ENCODE results near the gene MYF6. TPM values are rescaled to one million over a fixed set of nuclear protein-coding genes. Genes with fewer than 3 reads are reported as not detected.

The MYF6 gene
- total RNA-seq, 1 donor from 2014 or later, result not detected

- Mint-ChIP-seq H3K4me1 (no peaks in the 10 kb centered on the region), H3K27ac (no peak overlapping the region), H3K27me3 (no peaks in the 10 kb centered on the region), H3K36me3 (ENCODE audit: low read depth) (no peaks in the 10 kb centered on the region), H3K9me3 (no peaks in the 10 kb centered on the region), H3K4me3 (no peak overlapping the region)
- TF ChIP-seq CTCF (IDR thresholded peaks at IDR 0.05), result no peak
- DNase-seq (no peak), ATAC-seq (ENCODE audit: low read depth) (no peak)
- intact Hi-C loops (cut with micrococcal nuclease), result no loop called here
- ChIA-PET CTCF (no interaction called here), POLR2A (no interaction called here)
These were observed 30.6 kb upstream of the MYF6 start for GRCh38 chr12:80676856-80677255.

GRCh38 chr12:80677994-80678393 lies 29.4 kb upstream of the MYF6 start:
- no peaks in the 10 kb centered on the region for H3K36me3 Mint-ChIP-seq (ENCODE audit: low read depth)

GRCh38 chr12:80679346-80680131 lies 27.9 kb upstream of the MYF6 start:
- Mint-ChIP-seq H3K4me1 (no peaks in the 10 kb centered on the region), H3K27ac (no peak overlapping the region), H3K9me3 (no peaks in the 10 kb centered on the region), H3K4me3 (no peak overlapping the region), H3K36me3 (ENCODE audit: low read depth) (no peaks in the 10 kb centered on the region), H3K27me3 (no peaks in the 10 kb centered on the region)
- CTCF ChIA-PET, result no interaction called here
- DNase-seq (no peak), ATAC-seq (ENCODE audit: low read depth) (no peak)
- POLR2A ChIA-PET, result no interaction called here
- no peak for TF ChIP-seq CTCF (IDR thresholded peaks at IDR 0.05)
- intact Hi-C loops (cut with micrococcal nuclease), result no loop called here

More at GRCh38 chr12:80677994-80678393, 29.4 kb upstream of the MYF6 start:
- Mint-ChIP-seq H3K4me3 (no peak overlapping the region), H3K9me3 (no peaks in the 10 kb centered on the region), H3K4me1 (no peaks in the 10 kb centered on the region), H3K27ac (no peak overlapping the region), H3K27me3 (no peaks in the 10 kb centered on the region)
- ChIA-PET POLR2A (no interaction called here), CTCF (no interaction called here)
- no peak for TF ChIP-seq CTCF (IDR thresholded peaks at IDR 0.05)
- DNase-seq (no peak), ATAC-seq (ENCODE audit: low read depth) (no peak)
- intact Hi-C loops (cut with micrococcal nuclease), result no loop called here

GRCh38 chr12:80681287-80681686 lies 26.1 kb upstream of the MYF6 start:
- no peaks in the 10 kb centered on the region for H3K4me1 Mint-ChIP-seq
- no peak overlapping the region for H3K27ac Mint-ChIP-seq
- intact Hi-C loops (cut with micrococcal nuclease), result no loop called here
- no peak for ATAC-seq (ENCODE audit: low read depth)
- CTCF ChIA-PET, result no interaction called here
- no peaks in the 10 kb centered on the region for H3K9me3 Mint-ChIP-seq
- no peaks in the 10 kb centered on the region for H3K27me3 Mint-ChIP-seq
- H3K4me3 Mint-ChIP-seq, result no peak overlapping the region
- POLR2A ChIA-PET, result no interaction called here
- no peak for DNase-seq
- no peaks in the 10 kb centered on the region for H3K36me3 Mint-ChIP-seq (ENCODE audit: low read depth)
- no peak for TF ChIP-seq CTCF (IDR thresholded peaks at IDR 0.05)

- POLR2A ChIA-PET, result no interaction called here
- intact Hi-C loops (cut with micrococcal nuclease), result no loop called here
- CTCF ChIA-PET, result no interaction called here
These were observed 25.6 kb upstream of the MYF6 start for GRCh38 chr12:80681786-80682185.

More at GRCh38 chr12:80681786-80682185, 25.6 kb upstream of the MYF6 start:
- DNase-seq (no peak), ATAC-seq (ENCODE audit: low read depth) (no peak)
- H3K27me3 Mint-ChIP-seq, result no peaks in the 10 kb centered on the region
- no peaks in the 10 kb centered on the region for H3K4me1 Mint-ChIP-seq
- H3K36me3 Mint-ChIP-seq (ENCODE audit: low read depth), result no peaks in the 10 kb centered on the region
- H3K27ac Mint-ChIP-seq, result no peak overlapping the region
- no peak for TF ChIP-seq CTCF (IDR thresholded peaks at IDR 0.05)
- H3K9me3 Mint-ChIP-seq, result no peaks in the 10 kb centered on the region
- H3K4me3 Mint-ChIP-seq, result no peak overlapping the region
